ENCODE measurements around the gene MAST4.

The MAST4 gene

GRCh38 chr5:66880401-66880800, 284.2 kb downstream of the MAST4 start:
- DNase-seq: no peak

- no peak for DNase-seq
Measured at GRCh38 chr5:66881480-66882161, 285.4 kb downstream of the MAST4 start.

GRCh38 chr5:66882606-66883227, 286.5 kb downstream of the MAST4 start:
- DNase-seq: no peak

GRCh38 chr5:66884564-66885243, 288.5 kb downstream of the MAST4 start:
- no peak for DNase-seq

GRCh38 chr5:66886941-66887340, 290.7 kb downstream of the MAST4 start:
- DNase-seq: no peak

- no peak for DNase-seq
Measured at GRCh38 chr5:66888613-66889012, 292.4 kb downstream of the MAST4 start.

GRCh38 chr5:66889056-66889455, 292.9 kb downstream of the MAST4 start:
- no peak for DNase-seq

- DNase-seq: no peak
Measured at GRCh38 chr5:66889524-66889923, 293.3 kb downstream of the MAST4 start.

- DNase-seq: peak; percentile 28
Measured at GRCh38 chr5:66891184-66891925, 295.2 kb downstream of the MAST4 start.

GRCh38 chr5:66892716-66893115, 296.5 kb downstream of the MAST4 start:
- DNase-seq: peak; percentile 13

- DNase-seq: no peak
Measured at GRCh38 chr5:66894480-66895240, 298.5 kb downstream of the MAST4 start.

- DNase-seq: peak; percentile 13
Measured at GRCh38 chr5:66896171-66896570, 300.0 kb downstream of the MAST4 start.

- peak; percentile 25 for DNase-seq
Measured at GRCh38 chr5:66897356-66897755, 301.2 kb downstream of the MAST4 start.

- DNase-seq: no peak
Measured at GRCh38 chr5:66898241-66898995, 302.2 kb downstream of the MAST4 start.

- DNase-seq: no peak
Measured at GRCh38 chr5:66903218-66903617, 307.0 kb downstream of the MAST4 start.

GRCh38 chr5:66903709-66904108, 307.5 kb downstream of the MAST4 start:
- DNase-seq: no peak

GRCh38 chr5:66904189-66904588, 308.0 kb downstream of the MAST4 start:
- DNase-seq: no peak

- no peak for DNase-seq
Measured at GRCh38 chr5:66906021-66906420, 309.8 kb downstream of the MAST4 start.

- DNase-seq: no peak
Measured at GRCh38 chr5:66908230-66908629, 312.0 kb downstream of the MAST4 start.

GRCh38 chr5:66909364-66909763, 313.2 kb downstream of the MAST4 start:
- no peak for DNase-seq

- no peak for DNase-seq
Measured at GRCh38 chr5:66912787-66913186, 316.6 kb downstream of the MAST4 start.

GRCh38 chr5:66915531-66915930, 319.3 kb downstream of the MAST4 start:
- no peak for DNase-seq

All from fibroblast of skin of abdomen (primary cell).